GM21723 (cell line): Measurements from ENCODE around the gene WDR12.
"Not testable (repeated sequence)": the region's sequence is repeated elsewhere in the genome, so short reads cannot be mapped to it uniquely, and the experiment has no call there.

ENCODE experiments used
- ATAC-seq: cut with Tn5 transposase; IDR thresholded peaks from one replicate; pipeline ENCODE4 v1.9.1; 2021; ENCODE audit warnings: mild to moderate bottlenecking, moderate library complexity; ENCODE audit not compliant: unreplicated experiment

Gene WDR12

GRCh38 chr2:202885190-202885589 lies 26.3 kb downstream of the WDR12 start:
- no peak for ATAC-seq

GRCh38 chr2:202883987-202884675 lies 27.3 kb downstream of the WDR12 start:
- ATAC-seq, result no peak

GRCh38 chr2:202881570-202881969 lies 29.9 kb downstream of the WDR12 start:
- ATAC-seq, result no peak

GRCh38 chr2:202877699-202878098 lies 33.8 kb downstream of the WDR12 start:
- ATAC-seq, result no peak

GRCh38 chr2:202871300-202872141 lies 40.0 kb downstream of the WDR12 start, which contains the start of gene ICA1L:
TSS of gene ICA1L (minus strand) at chr2:202871766. CDS start at chr2:202829009, 42,757 bp downstream.
- peak; percentile 50 for ATAC-seq

GRCh38 chr2:202870431-202871299 lies 40.8 kb downstream of the WDR12 start:
- peak; percentile 84 for ATAC-seq

GRCh38 chr2:202861987-202862386 lies 49.5 kb downstream of the WDR12 start:
- ATAC-seq, result no peak

GRCh38 chr2:202858601-202859000 lies 52.9 kb downstream of the WDR12 start:
- no peak for ATAC-seq

GRCh38 chr2:202849343-202849742 lies 62.1 kb downstream of the WDR12 start:
- ATAC-seq, result not testable (repeated sequence)

GRCh38 chr2:202848813-202849212 lies 62.7 kb downstream of the WDR12 start:
- no peak for ATAC-seq

GRCh38 chr2:202847693-202848524 lies 63.6 kb downstream of the WDR12 start:
- no peak for ATAC-seq

- ATAC-seq, result no peak
Observed at GRCh38 chr2:202844656-202845055, 66.8 kb downstream of the WDR12 start.

- no peak for ATAC-seq
Observed at GRCh38 chr2:202842690-202843089, 68.8 kb downstream of the WDR12 start.

- ATAC-seq, result no peak
Observed at GRCh38 chr2:202841090-202841867, 70.2 kb downstream of the WDR12 start.

GRCh38 chr2:202831242-202832220 lies 79.9 kb downstream of the WDR12 start:
- ATAC-seq, result peak; percentile 59

GRCh38 chr2:202824901-202825300 lies 86.6 kb downstream of the WDR12 start:
- ATAC-seq, result no peak
